GM12892 (cell line): Measurements from ENCODE around the gene LUC7L.

Experiments
- POLR2A ChIP-seq: IDR thresholded peaks from 2 replicates; pipeline ENCODE4 v1.6.1; 2011; ENCODE audit warnings: low read depth, low read length, control low read depth
- POLR2AphosphoS5 ChIP-seq: IDR thresholded peaks from 2 replicates; pipeline ENCODE4 v1.6.1; 2011; ENCODE audit warnings: low read depth, low read length, control low read depth
- TAF1 ChIP-seq: IDR thresholded peaks from 2 replicates; pipeline ENCODE4 v1.6.1; 2011; ENCODE audit warnings: low read depth, mild to moderate bottlenecking, control low read depth, low read length, borderline replicate concordance

DNA sequence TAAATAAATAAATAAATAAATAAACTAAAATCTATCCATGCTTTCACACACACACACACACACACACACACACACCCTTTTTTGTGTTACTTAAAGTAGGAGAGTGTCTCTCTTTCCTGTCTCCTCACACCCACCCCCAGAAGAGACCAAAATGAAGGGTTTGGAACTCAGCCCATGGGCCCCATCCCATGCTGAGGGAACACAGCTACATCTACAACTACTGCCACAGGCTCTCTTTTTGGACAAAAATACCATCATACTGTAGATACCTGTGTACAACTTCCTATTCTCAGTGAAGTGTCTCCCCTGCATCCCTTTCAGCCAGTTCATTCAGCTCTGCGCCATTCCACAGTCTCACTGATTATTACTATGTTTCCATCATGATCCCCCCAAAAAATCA lies 58.5 kb downstream of the LUC7L start:
- TF ChIP-seq POLR2AphosphoS5 (no peak), TAF1 (no peak), POLR2A (no peak)
